Lower leg skin (tissue), 4 donors: Measurements from ENCODE around the gene LOXHD1. TPM values are rescaled to one million over a fixed set of nuclear protein-coding genes. Genes with fewer than 3 reads are reported as not detected.

Experiments used
- DNase-seq, 2 donors: peaks; one replicate each; pipeline ENCODE4 v3.0.0-alpha.2; 2019; ENCODE audit warnings: low spot score in 2 of 2
- H3K4me3 ChIP-seq: fragments of 200-600 bp; sonication (generic); 2 replicates; pipeline ENCODE4 v1.5.1; 2017; ENCODE audit warnings: mild to moderate bottlenecking, low read depth; ENCODE audit not compliant: poor library complexity, severe bottlenecking
- CTCF ChIP-seq, 3 donors: fragments of 450-650 bp; IDR thresholded peaks; one replicate each; pipeline ENCODE4 v1.5.1; 2016; ENCODE audit warnings: antibody characterized with exemption in 3 of 3, mild to moderate bottlenecking in 3 of 3, moderate library complexity in 2 of 3
- POLR2A ChIP-seq, 2 donors: fragments of 450-650 bp; IDR thresholded peaks; one replicate each; pipeline ENCODE4 v1.6.1; 2016 to 2017; ENCODE audit warnings: antibody characterized with exemption in 2 of 2, mild to moderate bottlenecking in 1 of 2, moderate library complexity in 1 of 2
- WGBS, 2 donors: methylation state at CpG; one replicate each; pipeline ENCODE4 v1.1.5; 2018; 5-methylcytosine and 5-hydroxymethylcytosine counted together
- intact Hi-C: fragments of 100-400 bp; cut with DNase I; formaldehyde crosslinking; loops from one replicate; pipeline ENCODE4 v1.15.0; 2023; ENCODE audit warnings: low total_unique reads
- total RNA-seq, 4 donors: library from RNA; depleted of rRNA; stranded (reverse); fragments of >200 nt; gene quantifications; one replicate each; pipeline ENCODE4 v1.1.0, GENCODE V29; 2016

LOXHD1 gene
- total RNA-seq, 4 donors from 2014 or later, result 0.02 to 0.97 (median 0.32) TPM; not detected in 1

GRCh38 chr18:46590103-46590502 is 66.9 kb downstream of the LOXHD1 start:
- TF ChIP-seq CTCF (IDR thresholded peaks at IDR 0.05) (no peak), POLR2A (IDR thresholded peaks at IDR 0.05) (no peak)
- intact Hi-C loops, result no loop called here
- DNase-seq, result no peak
- H3K4me3 ChIP-seq, result no peak overlapping the region
- WGBS, 2 donors, result 49 to 71% methylated on average over 7 of the region's 7 CpGs

- DNase-seq, result peak in 1 of 2 donors; percentile 6
- TF ChIP-seq CTCF (IDR thresholded peaks at IDR 0.05), result no peak
- no peak for TF ChIP-seq POLR2A (IDR thresholded peaks at IDR 0.05)
- WGBS, 2 donors, result 55 to 70% methylated on average over 8 of the region's 8 CpGs
These were observed 67.9 kb downstream of the LOXHD1 start for GRCh38 chr18:46588971-46589660.

GRCh38 chr18:46587600-46587999 is 69.4 kb downstream of the LOXHD1 start:
- intact Hi-C loops, result no loop called here
- DNase-seq, result no peak
- 64 to 87% methylated on average over 3 of the region's 3 CpGs for WGBS, 2 donors

More at GRCh38 chr18:46588971-46589660, 67.9 kb downstream of the LOXHD1 start:
- intact Hi-C loops, result no loop called here
- H3K4me3 ChIP-seq, result no peak overlapping the region

GRCh38 chr18:46583711-46584110 is 73.3 kb downstream of the LOXHD1 start:
- intact Hi-C loops, result no loop called here
- no peak for DNase-seq
- TF ChIP-seq POLR2A (IDR thresholded peaks at IDR 0.05), result no peak
- TF ChIP-seq CTCF (IDR thresholded peaks at IDR 0.05), result no peak
- 78 to 91% methylated on average over 3 of the region's 3 CpGs for WGBS, 2 donors
- H3K4me3 ChIP-seq, result no peak overlapping the region

More at GRCh38 chr18:46587600-46587999, 69.4 kb downstream of the LOXHD1 start:
- TF ChIP-seq POLR2A (IDR thresholded peaks at IDR 0.05) (no peak), CTCF (IDR thresholded peaks at IDR 0.05) (no peak)
- H3K4me3 ChIP-seq, result no peak overlapping the region

- TF ChIP-seq POLR2A (IDR thresholded peaks at IDR 0.05) (no peak), CTCF (IDR thresholded peaks at IDR 0.05) (no peak)
- no peak for DNase-seq
- intact Hi-C loops, result no loop called here
- H3K4me3 ChIP-seq, result no peak overlapping the region
These were observed 75.4 kb downstream of the LOXHD1 start for GRCh38 chr18:46581648-46582047.

GRCh38 chr18:46578987-46579386 is 78.0 kb downstream of the LOXHD1 start:
- DNase-seq, result peak; percentile 6 to 61
- intact Hi-C loops, result no loop called here
- TF ChIP-seq CTCF (IDR thresholded peaks at IDR 0.05), result no peak
- no peak for TF ChIP-seq POLR2A (IDR thresholded peaks at IDR 0.05)
- 88 to 89% methylated on average over 2 of the region's 2 CpGs for WGBS, 2 donors
- H3K4me3 ChIP-seq, result no peak overlapping the region
